DMS79 (cell line): ENCODE measurements around the gene LAMTOR5.
"Not testable (repeated sequence)": the region's sequence is repeated elsewhere in the genome, so short reads cannot be mapped to it uniquely, and the experiment has no call there.

Experiments used
- DNase-seq: peaks from one replicate; lab custom pipeline; 2025; lab: John Stamatoyannopoulos, UW

The LAMTOR5 gene

DNA sequence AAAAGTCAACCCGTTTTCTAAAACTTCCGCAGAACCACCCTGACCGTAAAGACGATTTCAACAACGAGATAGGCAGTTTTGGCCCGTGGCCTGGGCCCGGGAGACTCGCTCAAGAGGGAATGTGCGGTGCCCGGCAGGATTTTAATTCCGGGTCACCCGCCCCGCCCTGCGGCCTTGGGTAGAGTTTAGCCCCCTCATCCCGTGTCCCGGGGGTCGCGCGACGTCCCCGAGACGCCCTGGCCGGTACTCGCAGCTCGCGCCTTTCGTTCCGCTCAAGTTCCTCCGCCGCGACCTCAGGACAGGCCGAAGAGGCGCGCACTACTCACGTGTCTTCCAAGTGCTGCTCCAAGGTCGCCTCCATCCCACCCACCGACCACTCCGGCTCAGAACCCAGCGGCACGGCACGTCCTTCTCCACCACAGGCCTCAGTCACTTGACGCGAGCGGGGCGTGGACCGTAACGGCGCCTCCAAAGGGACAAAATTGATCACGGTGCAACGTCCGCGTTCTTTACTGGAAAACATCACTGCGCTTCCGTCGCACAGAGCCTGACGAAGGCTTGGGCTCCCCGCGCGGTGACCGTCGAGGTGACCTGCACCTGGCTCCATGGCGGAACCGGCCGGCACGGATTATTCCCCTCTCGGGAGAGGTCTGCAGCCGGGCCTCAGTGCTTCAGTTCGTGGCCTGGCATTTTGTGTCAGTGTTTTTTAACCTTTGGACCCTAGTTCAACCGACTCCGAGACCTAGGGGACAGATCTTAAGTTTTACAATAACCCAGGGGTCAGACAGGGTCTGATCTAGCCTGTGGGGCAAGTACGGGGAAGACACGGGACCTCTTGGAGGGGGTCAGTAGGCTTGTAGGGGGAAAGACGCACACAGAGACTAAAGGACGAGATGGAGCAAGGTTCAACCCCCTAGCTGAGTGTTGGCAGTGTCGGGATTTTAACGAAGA, at the start of gene LAMTOR5:
Gene LAMTOR5 (minus strand): TSS at position 435 of the 951 bp plus-strand sequence. CDS start 74 bp downstream, at position 361.
- DNase-seq, result peak; percentile 69

DNA sequence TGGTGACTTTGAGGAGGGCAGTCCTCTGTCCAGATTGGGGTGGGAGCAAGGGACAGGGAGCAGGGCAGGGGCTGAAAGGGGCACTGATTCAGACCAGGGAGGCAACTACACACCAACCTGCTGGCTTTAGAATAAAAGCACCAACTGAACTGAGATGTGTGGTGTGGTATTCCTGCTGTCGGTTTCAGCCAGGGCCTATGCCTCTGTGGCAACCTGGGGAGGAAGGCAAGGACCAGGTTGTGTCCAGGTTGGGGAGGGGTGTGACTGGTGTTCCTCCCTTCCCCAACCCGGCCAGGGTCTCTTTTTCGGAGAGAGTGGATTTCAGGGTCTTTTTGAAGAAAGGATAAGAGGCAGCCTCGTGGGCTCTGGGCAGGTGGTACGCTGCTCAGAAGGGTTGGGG, 49.7 kb upstream of the LAMTOR5 start:
- no peak for DNase-seq

DNA sequence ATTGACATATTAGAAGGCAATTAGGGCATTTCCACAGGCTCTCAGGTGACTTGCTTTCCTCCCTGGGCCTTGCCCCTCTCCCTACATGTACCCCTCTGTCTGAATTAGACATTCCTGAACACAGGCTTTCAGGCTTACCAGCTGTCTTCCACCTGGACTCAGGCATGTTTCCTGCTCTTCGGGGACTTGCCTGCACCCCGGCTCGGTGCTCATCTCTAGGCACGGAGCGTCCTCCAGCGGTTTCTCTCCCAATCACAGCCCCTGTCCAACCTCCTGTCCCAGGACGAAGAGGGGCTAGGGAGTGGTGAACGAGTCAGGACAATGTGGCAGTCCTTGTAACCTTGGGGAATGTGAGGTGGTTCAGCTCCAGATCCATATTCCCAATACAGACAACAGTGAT, 47.7 kb upstream of the LAMTOR5 start:
- DNase-seq, result no peak

- DNase-seq, result no peak
Measured at GRCh38 chr1:110454328-110454727, 46.8 kb upstream of the LAMTOR5 start.

- no peak for DNase-seq
Measured at GRCh38 chr1:110453829-110454228, 46.3 kb upstream of the LAMTOR5 start.

DNA sequence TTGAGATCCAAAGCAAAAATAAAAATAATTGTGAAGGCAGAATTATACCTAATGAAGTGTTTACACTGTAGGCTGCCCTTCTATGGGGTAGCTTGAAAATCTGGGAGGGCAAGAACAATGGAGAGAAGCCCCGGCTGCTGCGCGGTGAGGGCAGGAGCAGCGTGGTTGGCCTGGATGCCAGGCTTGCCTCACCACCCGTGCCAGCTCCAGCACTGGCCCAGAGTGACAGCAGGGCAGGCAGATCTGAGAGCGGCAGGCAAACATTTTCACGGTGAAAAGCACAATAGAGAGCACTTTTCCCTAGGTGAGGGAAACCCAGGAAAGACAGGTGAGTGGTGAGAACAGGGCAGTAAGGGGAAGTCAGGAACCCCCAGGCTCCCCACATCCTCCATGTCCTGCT, 44.8 kb upstream of the LAMTOR5 start:
- no peak for DNase-seq

- DNase-seq, result no peak
Measured at GRCh38 chr1:110450929-110451328, 43.4 kb upstream of the LAMTOR5 start, which contains the start of gene PROK1. Gene PROK1, plus strand, starts transcription at chr1:110451149. Its CDS starts 68 bp downstream, at chr1:110451217.

GRCh38 chr1:110449661-110450651, 42.5 kb upstream of the LAMTOR5 start:
- no peak for DNase-seq

DNA sequence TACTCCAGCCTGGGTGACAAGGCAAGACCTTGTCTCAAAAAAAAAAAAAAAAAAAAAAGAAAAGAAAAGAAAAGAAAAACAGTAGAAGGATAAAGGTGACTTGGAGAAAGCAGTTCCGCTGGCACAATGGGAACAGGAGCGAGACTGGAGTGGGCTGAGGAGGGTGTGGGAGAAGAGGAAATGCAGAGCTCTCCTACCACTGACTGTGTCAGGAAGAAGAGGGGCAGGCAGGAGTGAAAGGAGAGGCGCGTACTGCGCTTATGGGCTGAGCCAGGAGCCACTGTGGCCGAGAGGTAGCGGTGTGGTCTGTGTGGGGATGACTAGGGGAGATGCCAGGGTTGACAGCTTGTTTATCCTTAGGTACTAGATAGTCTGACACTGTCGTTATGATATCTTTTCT, 37.1 kb upstream of the LAMTOR5 start:
- no peak for DNase-seq

DNA sequence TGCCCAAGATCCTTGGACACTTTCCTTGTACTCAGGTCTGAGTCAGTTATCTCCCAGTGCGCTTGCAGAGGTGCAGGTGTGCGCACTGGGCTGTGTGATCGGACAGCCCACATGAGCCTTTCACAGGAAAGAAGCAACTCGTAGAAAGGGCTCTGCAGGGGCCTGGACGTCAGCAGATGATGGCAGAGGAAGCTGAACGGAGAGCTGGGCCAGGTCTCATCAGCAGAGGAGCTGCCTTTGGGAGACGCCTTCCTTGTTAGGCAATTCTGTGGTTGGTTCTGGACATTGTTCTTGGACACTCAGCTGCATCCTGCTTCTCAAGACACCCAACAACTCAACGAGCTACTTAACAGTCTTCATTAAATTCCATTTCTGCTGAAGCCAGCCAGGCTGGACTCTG, 36.0 kb upstream of the LAMTOR5 start:
- no peak for DNase-seq

- no peak for DNase-seq
Measured at GRCh38 chr1:110441888-110442287, 34.4 kb upstream of the LAMTOR5 start.

DNA sequence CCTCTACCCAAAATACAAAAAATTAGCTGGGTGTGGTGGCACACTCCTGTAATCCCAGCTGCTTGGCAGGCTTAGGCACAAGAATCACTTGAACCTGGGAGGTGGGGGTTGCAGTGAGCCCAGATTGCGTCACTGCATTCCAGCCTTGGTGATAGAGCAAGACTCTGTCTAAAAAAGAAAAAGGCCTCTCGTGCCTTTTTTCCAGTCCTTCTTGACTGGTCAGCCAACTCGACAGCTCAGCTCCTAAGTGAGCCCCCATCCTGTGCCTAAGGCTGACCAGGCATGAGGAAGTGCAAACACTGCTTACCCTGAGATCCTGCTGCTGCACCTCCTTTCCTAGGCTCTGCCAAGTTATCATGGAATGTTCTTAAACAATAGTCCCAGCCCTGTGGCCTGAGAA, 33.4 kb upstream of the LAMTOR5 start:
- no peak for DNase-seq

DNA sequence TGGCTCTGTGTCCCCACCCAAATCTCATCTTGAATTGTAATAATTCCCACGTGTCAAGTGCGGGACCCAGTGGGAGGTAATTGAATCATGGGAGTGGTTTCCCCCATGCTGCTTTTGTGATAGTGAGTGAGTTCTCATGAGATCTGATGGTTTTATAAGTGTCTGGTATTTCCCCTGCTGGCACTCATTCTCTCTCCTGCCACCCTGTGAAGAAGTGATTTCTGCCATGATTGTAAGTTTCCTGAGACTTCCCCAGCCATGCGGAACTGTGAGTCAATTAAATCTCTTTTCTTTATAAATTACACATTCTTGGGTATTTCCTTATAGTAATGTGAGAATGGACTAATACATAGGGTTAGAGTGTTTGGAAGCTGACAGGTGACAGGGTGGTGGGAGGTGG, 32.4 kb upstream of the LAMTOR5 start:
- DNase-seq, result not testable (repeated sequence)

DNA sequence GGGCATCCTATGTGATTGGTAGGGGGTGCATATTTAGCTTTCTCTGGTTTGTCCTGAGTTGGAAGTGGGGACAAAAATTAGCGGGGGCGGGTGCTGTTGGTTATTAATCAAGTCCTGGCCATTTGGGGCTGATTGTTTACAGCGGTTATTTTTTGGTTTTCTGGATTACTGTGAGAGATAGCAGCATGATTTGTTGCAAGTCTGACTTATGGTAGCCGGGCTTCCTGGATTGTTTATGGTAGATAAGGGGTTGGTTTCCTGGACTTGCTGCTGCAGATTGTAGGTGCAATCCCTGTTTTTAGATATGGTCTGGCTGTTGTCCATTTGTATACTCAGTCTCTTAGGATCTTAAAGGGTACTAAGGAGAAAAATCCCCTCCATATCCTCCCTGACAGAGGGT, 31.4 kb upstream of the LAMTOR5 start:
- DNase-seq, result no peak

GRCh38 chr1:110437645-110438299, 30.3 kb upstream of the LAMTOR5 start:
- DNase-seq, result not testable (repeated sequence)

GRCh38 chr1:110436635-110437034, 29.1 kb upstream of the LAMTOR5 start:
- no peak for DNase-seq

- DNase-seq, result no peak
Measured at GRCh38 chr1:110434946-110435345, 27.5 kb upstream of the LAMTOR5 start.

GRCh38 chr1:110433803-110434202, 26.3 kb upstream of the LAMTOR5 start:
- no peak for DNase-seq

DNA sequence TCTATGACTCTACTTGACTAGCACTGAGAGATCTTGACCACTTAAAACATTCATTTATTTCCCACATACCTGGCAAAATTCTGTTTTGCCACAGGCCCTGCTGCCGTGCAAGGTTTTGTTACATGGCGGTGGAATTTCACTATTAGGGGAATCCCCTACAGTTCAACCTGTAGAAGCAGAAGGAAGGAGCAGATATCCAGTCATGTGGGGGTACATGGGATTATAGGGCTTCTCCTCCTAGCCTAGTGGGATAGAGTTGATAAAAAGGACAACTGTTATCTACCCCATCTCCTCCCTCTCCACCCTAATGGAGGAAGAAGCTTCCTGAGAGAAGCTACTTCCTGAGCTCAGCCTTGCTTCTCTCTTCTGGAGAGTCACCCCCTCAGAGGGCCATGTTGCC, 25.7 kb upstream of the LAMTOR5 start:
- no peak for DNase-seq

GRCh38 chr1:110430901-110431300, 23.4 kb upstream of the LAMTOR5 start:
- DNase-seq, result no peak

DNA sequence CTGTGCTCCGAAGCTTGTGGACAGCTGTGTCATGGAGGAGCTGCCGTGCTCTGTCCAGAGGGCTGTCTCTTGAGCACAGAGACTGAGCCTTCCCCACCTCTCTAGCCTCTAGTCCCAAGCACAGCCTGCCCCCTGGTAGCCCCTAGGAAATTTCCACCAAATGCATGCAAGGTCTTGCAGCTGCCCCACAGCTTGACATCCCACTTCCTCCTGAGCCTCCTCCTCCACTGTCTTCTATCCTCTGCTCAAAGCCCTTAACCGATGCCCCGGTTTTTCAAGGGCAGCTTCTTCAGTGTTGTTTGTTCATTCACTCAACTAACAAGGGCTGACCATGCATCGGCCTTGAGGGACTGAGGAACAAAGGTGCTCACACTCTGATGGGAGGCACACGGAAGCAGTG, 22.9 kb upstream of the LAMTOR5 start:
- DNase-seq, result no peak

DNA sequence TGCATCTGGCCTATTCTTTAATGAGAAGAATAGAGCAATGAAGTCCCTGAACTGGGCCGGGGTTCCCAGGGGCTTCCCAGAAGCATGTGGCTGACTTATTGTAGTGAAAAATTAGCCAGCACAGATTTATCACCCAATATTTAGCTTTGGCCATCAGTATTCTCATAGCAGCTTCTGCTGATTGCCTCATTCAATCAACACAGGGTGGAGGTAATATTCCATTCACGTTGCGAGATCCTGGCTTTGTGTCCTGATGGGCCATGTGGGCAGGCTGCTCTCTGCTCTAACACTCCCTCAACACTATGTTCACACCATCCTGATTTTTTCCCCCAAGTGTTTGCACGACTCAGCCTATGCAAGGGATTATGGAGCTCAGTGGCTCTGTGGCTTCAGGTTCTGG, 21.5 kb upstream of the LAMTOR5 start:
- DNase-seq, result no peak
